HepG2 (cell line): ENCODE measurements around the gene NOS1. TPM values are rescaled to one million over a fixed set of nuclear protein-coding genes. Genes with fewer than 3 reads are reported as not detected.

Experiments used
- ATAC-seq: fragments of 200-7000 bp; cut with Tn5 transposase; 3 replicates; pipeline ENCODE4 v1.9.1; 2020; ENCODE audit warnings: mild to moderate bottlenecking, moderate library complexity
- BruUV-seq: library from RNA; stranded (reverse); fragments of 400-500 nt; replicated peaks from 2 replicates; lab custom pipeline; 2021; lab: Mats Ljungman, UMichigan
- CTCF ChIA-PET: fragments of 300-600 bp; formaldehyde crosslinking; extraction: SDS; loops from one replicate; lab custom pipeline; 2021; ENCODE audit warnings: low total read pairs, inconsistent platforms, low intra/inter-chr PET ratio; lab: Yijun Ruan, JAX
- POLR2A ChIA-PET: fragments of 350-600 bp; sonication (Branson Sonifier 250); formaldehyde crosslinking; loops from one replicate; lab custom pipeline; 2020; ENCODE audit warnings: antibody characterized with exemption, inconsistent platforms; lab: Yijun Ruan, JAX
- DNase-seq: peaks from one replicate; pipeline ENCODE4 v3.0.0-alpha.2; 2015; ENCODE audit warnings: low spot score
- FAIRE-seq: peaks from 3 replicates; lab custom pipeline; 2011; peaks lifted over from hg19 to GRCh38; lab: Jason Lieb, UNC
- H2AFZ ChIP-seq: one replicate; pipeline ENCODE4 v1.6.1; 2011; ENCODE audit warnings: low read length, inconsistent platforms
- H3K27ac ChIP-seq: fragments of 300-600 bp; 3 replicates; pipeline ENCODE4 v1.8.0; 2011; ENCODE audit warnings: mixed run types, mild to moderate bottlenecking, mixed read lengths, low read length, inconsistent platforms; ENCODE audit not compliant: insufficient read depth; ENCODE audit errors: extremely low read length
- H3K27me3 ChIP-seq, 2 experiments: fragments of 200-600 bp in 1 of 2; 2 replicates in 1 of 2; 3 replicates in 1 of 2; pipeline versions ENCODE4 v1.6.0 to v1.8.0; 2011; ENCODE audit warnings: low read length in 2 of 2, mild to moderate bottlenecking in 2 of 2, moderate library complexity in 2 of 2, inconsistent platforms in 1 of 2; ENCODE audit not compliant: insufficient read depth in 2 of 2, control insufficient read depth in 1 of 2
- H3K36me3 ChIP-seq, 2 experiments: fragments of 200-600 bp in 1 of 2; replicated peaks in 1 of 2; 2 replicates in 1 of 2; 3 replicates in 1 of 2; pipeline versions ENCODE4 v1.5.1 to v1.8.0; 2011; ENCODE audit warnings: low read length in 2 of 2, inconsistent platforms in 1 of 2; ENCODE audit not compliant: insufficient read depth in 2 of 2, control insufficient read depth in 1 of 2
- H3K4me1 ChIP-seq: 2 replicates; pipeline ENCODE4 v1.5.1; 2012; ENCODE audit warnings: low read length, inconsistent platforms; ENCODE audit not compliant: insufficient read depth
- H3K4me2 ChIP-seq: 2 replicates; pipeline ENCODE4 v1.6.0; 2011; ENCODE audit warnings: low read depth, low read length, inconsistent platforms
- H3K4me3 ChIP-seq, 3 experiments: fragments of 200-600 bp in 1 of 3; sonication (generic), shearing (Covaris generic) in 1 of 3; replicated peaks in 1 of 3; 2 replicates each; pipeline ENCODE4 v1.5.1; 2011 to 2016; ENCODE audit warnings: low read length in 3 of 3, inconsistent platforms in 2 of 3, low read depth in 2 of 3, mild to moderate bottlenecking in 2 of 3, control low read depth in 1 of 3, mixed read lengths in 1 of 3; ENCODE audit not compliant: insufficient read depth in 1 of 3
- H3K79me2 ChIP-seq: one replicate; pipeline ENCODE4 v1.6.1; 2011; ENCODE audit warnings: low read length, inconsistent platforms; ENCODE audit not compliant: insufficient read depth
- H3K9ac ChIP-seq: 2 replicates; pipeline ENCODE4 v1.6.0; 2011; ENCODE audit warnings: mild to moderate bottlenecking, low read depth, low read length, inconsistent platforms; ENCODE audit not compliant: insufficient read depth
- H3K9me3 ChIP-seq: 2 replicates; pipeline ENCODE4 v1.5.1; 2012; ENCODE audit warnings: mild to moderate bottlenecking, low read length
- H4K20me1 ChIP-seq: 2 replicates; pipeline ENCODE4 v1.6.0; 2011; ENCODE audit warnings: inconsistent platforms, mild to moderate bottlenecking, low read length, moderate library complexity; ENCODE audit not compliant: insufficient read depth
- ARNT ChIP-seq: fragments of 450-650 bp; IDR thresholded peaks from 2 replicates; pipeline ENCODE4 v1.6.1; 2017
- GZF1 ChIP-seq: sonication (generic); formaldehyde crosslinking; IDR thresholded peaks from 2 replicates; pipeline ENCODE4 v1.5.1; 2020; ENCODE audit warnings: mild to moderate bottlenecking, missing genetic modification reagents
- HNRNPH1 ChIP-seq: fragments of 200-400 bp; formaldehyde crosslinking; optimal IDR thresholded peaks from 2 replicates; pipeline ENCODE3; 2017; ENCODE audit warnings: mild to moderate bottlenecking, low read depth, low read length
- IKZF4 ChIP-seq: sonication (generic); formaldehyde crosslinking; IDR thresholded peaks from 2 replicates; pipeline ENCODE4 v1.5.1; 2020; ENCODE audit warnings: borderline replicate concordance, mild to moderate bottlenecking, low read depth, missing genetic modification reagents; ENCODE audit errors: not compliant biosample characterization
- JDP2 ChIP-seq: sonication (generic); formaldehyde crosslinking; IDR thresholded peaks from 2 replicates; pipeline ENCODE4 v1.8.1; 2022; ENCODE audit warnings: missing genetic modification reagents, borderline replicate concordance
- MLLT10 ChIP-seq: sonication (generic); formaldehyde crosslinking; IDR thresholded peaks from 2 replicates; pipeline ENCODE4 v1.4.0; 2020; ENCODE audit warnings: missing genetic modification reagents
- RBM39 ChIP-seq: fragments of 200-400 bp; formaldehyde crosslinking; IDR thresholded peaks from one replicate; pipeline ENCODE4 v1.6.1; 2018; ENCODE audit warnings: antibody characterized with exemption, mild to moderate bottlenecking, low read depth, low read length; ENCODE audit not compliant: poor library complexity, severe bottlenecking
- RCOR2 ChIP-seq: IDR thresholded peaks from 2 replicates; pipeline ENCODE4 v1.6.1; 2016; ENCODE audit warnings: missing biosample characterization, missing genetic modification reagents
- ZNF207 ChIP-seq: fragments of 450-650 bp; IDR thresholded peaks from 2 replicates; pipeline ENCODE4 v1.6.1; 2016; ENCODE audit warnings: antibody characterized with exemption, borderline replicate concordance
- ZNF724P ChIP-seq: sonication (generic); formaldehyde crosslinking; IDR thresholded peaks from 2 replicates; pipeline ENCODE4 v1.8.0; 2022; ENCODE audit warnings: missing genetic modification reagents, borderline replicate concordance
- ZNF878 ChIP-seq: sonication (generic); formaldehyde crosslinking; IDR thresholded peaks from 2 replicates; pipeline ENCODE4 v1.8.1; 2023; ENCODE audit warnings: mild to moderate bottlenecking, missing genetic modification reagents, moderate library complexity
- ZSCAN29 ChIP-seq: sonication (generic); formaldehyde crosslinking; conservative IDR thresholded peaks from 2 replicates; pipeline ENCODE4 v1.4.0; 2020; ENCODE audit warnings: mild to moderate bottlenecking, missing genetic modification reagents
- ZSCAN31 ChIP-seq: sonication (generic); formaldehyde crosslinking; IDR thresholded peaks from 2 replicates; pipeline ENCODE4 v1.5.0; 2020; ENCODE audit warnings: low read depth, mild to moderate bottlenecking, missing genetic modification reagents
- WGBS: methylation state at CpG from one replicate; pipeline ENCODE4 v1.1.6; 2017; ENCODE audit warnings: low lambda C conversion rate; 5-methylcytosine and 5-hydroxymethylcytosine counted together
- in situ Hi-C: cut with HindIII; loops from 2 replicates; pipeline ENCODE4 v1.10.0; 2017; ENCODE audit warnings: low pct_unique_long_range_greater_than_20kb; ENCODE audit not compliant: extremely low pct_ligation_motif_present
- intact Hi-C: fragments of 100-400 bp; cut with micrococcal nuclease; formaldehyde crosslinking; loops from one replicate; pipeline ENCODE4 v1.10.0; 2022; ENCODE audit not compliant: unreplicated experiment
- polyA plus RNA-seq, 8 experiments: library from polyadenylated mRNA; depleted of rRNA in 3 of 8; stranded (reverse) in 7 of 8; unstranded in 1 of 8; fragments of >200 nt; fragmentation: Illumina TruSeq in 4 of 8; extraction: Trizol in 4 of 8; gene quantifications; 2 replicates each; pipeline versions ENCODE4 v1.2.1 to v1.2.3, GENCODE V29; 2011 to 2016; ENCODE audit warnings: low read depth in 4 of 8, missing spikeins in 1 of 8, mixed read lengths in 1 of 8; ENCODE audit not compliant: insufficient read depth in 1 of 8
- total RNA-seq, 5 experiments: library from RNA; depleted of rRNA; stranded (reverse); fragments of >200 nt; fragmentation: Illumina TruSeq; extraction: Trizol; gene quantifications; 2 replicates each; pipeline ENCODE4 v1.2.3, GENCODE V29; 2016; ENCODE audit warnings: low read depth in 1 of 5
- TF ChIP-seq, protein P1 (sequence below): IDR thresholded peaks from 2 replicates; pipeline ENCODE4 v1.6.1; 2016; ENCODE audit warnings: low read depth
- TF ChIP-seq, protein P2 (sequence below), 2 experiments: IDR thresholded peaks; 2 replicates each; pipeline ENCODE4 v1.6.1; 2011 to 2012; ENCODE audit warnings: low read length in 2 of 2, borderline replicate concordance in 1 of 2, low read depth in 1 of 2, mild to moderate bottlenecking in 1 of 2, moderate library complexity in 1 of 2

Gene NOS1
- total and polyA plus RNA-seq, 2 of the 13 experiments (the other 11 are each of a cell fraction or from before 2014, with no cell fraction given): not detected

DNA sequence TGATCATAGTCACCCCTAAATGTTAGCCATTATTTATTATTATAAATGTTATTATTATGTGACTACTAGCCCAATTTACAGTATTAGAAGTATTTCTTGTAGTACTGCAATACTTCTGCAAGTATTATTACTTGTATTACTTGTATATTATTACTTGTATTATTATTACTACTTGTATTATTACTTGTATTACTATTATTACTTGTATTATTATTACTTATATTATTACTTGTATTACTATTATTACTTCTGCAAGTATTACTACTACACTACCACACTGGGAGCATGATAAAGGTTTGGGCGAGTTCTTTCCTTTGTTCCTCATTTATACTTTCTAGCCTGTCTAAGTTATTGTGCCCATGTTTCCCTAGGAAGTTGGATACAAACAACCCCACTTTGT is 67.9 kb downstream of the NOS1 start:
- Histone ChIP-seq H3K4me2 (no peak overlapping the region), H3K79me2 (no peaks in the 10 kb centered on the region), H3K9me3 (no peaks in the 10 kb centered on the region), H3K27ac (no peak overlapping the region), H4K20me1 (no peaks in the 10 kb centered on the region), H3K27me3 (peaks cover 0 to 5% of the 10 kb centered on the region in 2 experiments; a peak in 1 of 5 replicates), H3K36me3 (no peaks in the 10 kb centered on the region), H3K9ac (no peak overlapping the region), H3K4me3 (no peak overlapping the region), H3K4me1 (no peaks in the 10 kb centered on the region), H2AFZ (no peak overlapping the region)
- no peak for FAIRE-seq
- in situ Hi-C loops (no loop called here), intact Hi-C loops (no loop called here)
- 5% methylated on average over 1 of the region's 1 CpG for WGBS
- POLR2A ChIA-PET: no interaction called here
- no peak for DNase-seq
- CTCF ChIA-PET: no interaction called here
- BruUV-seq: no TSS peak
- TF ChIP-seq HNRNPH1: no peak
- TF ChIP-seq ZNF724P (CRISPR knock-in tag): no peak
- TF ChIP-seq ZNF878 (CRISPR knock-in tag): no peak
- no peak for TF ChIP-seq IKZF4 (CRISPR knock-in tag)
- no peak for TF ChIP-seq RCOR2 (CRISPR knock-in tag)
- TF ChIP-seq JDP2 (CRISPR knock-in tag): no peak
- ATAC-seq: no peak

DNA sequence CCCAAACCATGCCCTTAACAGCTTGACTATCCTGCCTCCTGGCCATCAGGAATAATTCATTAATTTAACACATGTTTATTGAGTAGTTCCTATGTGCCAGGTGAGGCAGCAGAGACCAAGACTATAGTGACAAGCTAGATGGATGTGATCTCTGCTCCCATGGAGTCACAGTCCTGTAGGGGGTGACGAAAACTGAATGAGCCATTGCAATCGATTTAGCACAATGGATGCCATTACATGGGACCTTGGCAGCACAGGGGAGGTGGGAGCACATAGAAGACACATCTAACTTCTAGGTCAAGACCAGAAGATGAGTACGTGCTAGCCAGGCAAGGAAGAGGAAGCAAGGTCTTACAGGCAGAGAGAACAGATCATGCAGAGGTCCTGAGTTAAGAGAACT is 68.7 kb downstream of the NOS1 start:
- ChIA-PET CTCF (no interaction called here), POLR2A (no interaction called here)
- H2AFZ ChIP-seq: no peak overlapping the region
- 12% methylated on average over 3 of the region's 3 CpGs for WGBS
- no peaks in the 10 kb centered on the region for H3K9me3 ChIP-seq
- ATAC-seq: no peak
- intact Hi-C loops (no loop called here), in situ Hi-C loops (no loop called here)
- no peaks in the 10 kb centered on the region for H4K20me1 ChIP-seq
- peaks cover 0 to 6% of the 10 kb centered on the region in 2 experiments; a peak in 1 of 5 replicates for H3K27me3 ChIP-seq
- FAIRE-seq: no peak
- no TSS peak for BruUV-seq
- no peaks in the 10 kb centered on the region for H3K36me3 ChIP-seq
- no peak overlapping the region for H3K27ac ChIP-seq
- no peak overlapping the region for H3K9ac ChIP-seq
- no peak for DNase-seq
- H3K4me1 ChIP-seq: no peaks in the 10 kb centered on the region
- H3K79me2 ChIP-seq: no peaks in the 10 kb centered on the region
- no peak overlapping the region for H3K4me3 ChIP-seq
- H3K4me2 ChIP-seq: no peak overlapping the region
- no peak for TF ChIP-seq MLLT10 (CRISPR knock-in tag)
- no peak for TF ChIP-seq ZSCAN31 (CRISPR knock-in tag)
- TF ChIP-seq, protein P1, sequence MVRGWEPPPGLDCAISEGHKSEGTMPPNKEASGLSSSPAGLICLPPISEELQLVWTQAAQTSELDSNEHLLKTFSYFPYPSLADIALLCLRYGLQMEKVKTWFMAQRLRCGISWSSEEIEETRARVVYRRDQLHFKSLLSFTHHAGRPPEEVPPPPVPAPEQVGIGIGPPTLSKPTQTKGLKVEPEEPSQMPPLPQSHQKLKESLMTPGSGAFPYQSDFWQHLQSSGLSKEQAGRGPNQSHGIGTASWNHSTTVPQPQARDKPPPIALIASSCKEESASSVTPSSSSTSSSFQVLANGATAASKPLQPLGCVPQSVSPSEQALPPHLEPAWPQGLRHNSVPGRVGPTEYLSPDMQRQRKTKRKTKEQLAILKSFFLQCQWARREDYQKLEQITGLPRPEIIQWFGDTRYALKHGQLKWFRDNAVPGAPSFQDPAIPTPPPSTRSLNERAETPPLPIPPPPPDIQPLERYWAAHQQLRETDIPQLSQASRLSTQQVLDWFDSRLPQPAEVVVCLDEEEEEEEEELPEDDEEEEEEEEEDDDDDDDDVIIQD (CRISPR knock-in tag): no peak
- TF ChIP-seq, protein P2, sequence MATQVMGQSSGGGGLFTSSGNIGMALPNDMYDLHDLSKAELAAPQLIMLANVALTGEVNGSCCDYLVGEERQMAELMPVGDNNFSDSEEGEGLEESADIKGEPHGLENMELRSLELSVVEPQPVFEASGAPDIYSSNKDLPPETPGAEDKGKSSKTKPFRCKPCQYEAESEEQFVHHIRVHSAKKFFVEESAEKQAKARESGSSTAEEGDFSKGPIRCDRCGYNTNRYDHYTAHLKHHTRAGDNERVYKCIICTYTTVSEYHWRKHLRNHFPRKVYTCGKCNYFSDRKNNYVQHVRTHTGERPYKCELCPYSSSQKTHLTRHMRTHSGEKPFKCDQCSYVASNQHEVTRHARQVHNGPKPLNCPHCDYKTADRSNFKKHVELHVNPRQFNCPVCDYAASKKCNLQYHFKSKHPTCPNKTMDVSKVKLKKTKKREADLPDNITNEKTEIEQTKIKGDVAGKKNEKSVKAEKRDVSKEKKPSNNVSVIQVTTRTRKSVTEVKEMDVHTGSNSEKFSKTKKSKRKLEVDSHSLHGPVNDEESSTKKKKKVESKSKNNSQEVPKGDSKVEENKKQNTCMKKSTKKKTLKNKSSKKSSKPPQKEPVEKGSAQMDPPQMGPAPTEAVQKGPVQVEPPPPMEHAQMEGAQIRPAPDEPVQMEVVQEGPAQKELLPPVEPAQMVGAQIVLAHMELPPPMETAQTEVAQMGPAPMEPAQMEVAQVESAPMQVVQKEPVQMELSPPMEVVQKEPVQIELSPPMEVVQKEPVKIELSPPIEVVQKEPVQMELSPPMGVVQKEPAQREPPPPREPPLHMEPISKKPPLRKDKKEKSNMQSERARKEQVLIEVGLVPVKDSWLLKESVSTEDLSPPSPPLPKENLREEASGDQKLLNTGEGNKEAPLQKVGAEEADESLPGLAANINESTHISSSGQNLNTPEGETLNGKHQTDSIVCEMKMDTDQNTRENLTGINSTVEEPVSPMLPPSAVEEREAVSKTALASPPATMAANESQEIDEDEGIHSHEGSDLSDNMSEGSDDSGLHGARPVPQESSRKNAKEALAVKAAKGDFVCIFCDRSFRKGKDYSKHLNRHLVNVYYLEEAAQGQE (IDR thresholded peaks at IDR 0.05; ENCODE audit: borderline replicate concordance in 1 of 2, low read depth in 1 of 2, low read length in 2 of 2): no peak
- TF ChIP-seq ARNT: no peak
- no peak for TF ChIP-seq ZSCAN29
- TF ChIP-seq RBM39: no peak
- TF ChIP-seq GZF1 (CRISPR knock-in tag): no peak
- no peak for TF ChIP-seq ZNF207
